WTC11 (cell line): ENCODE results near the gene AMBRA1.

ENCODE experiments used
- MXD4 ChIP-seq: fragments of 250-450 bp; sonication (Bioruptor Pico); IDR thresholded peaks from 2 replicates; pipeline ENCODE4 v1.8.0; 2021; ENCODE audit warnings: mild to moderate bottlenecking, moderate library complexity, borderline replicate concordance
- SP1 ChIP-seq: sonication (generic); formaldehyde crosslinking; conservative IDR thresholded peaks from 2 replicates; pipeline ENCODE4 v1.8.1; 2022; ENCODE audit warnings: missing genetic modification reagents
- ZSCAN18 ChIP-seq: fragments of 250-450 bp; sonication (Bioruptor Pico); IDR thresholded peaks from 2 replicates; pipeline ENCODE4 v2.1.2; 2022; ENCODE audit warnings: mild to moderate bottlenecking, moderate library complexity
- TF ChIP-seq, protein P1 (sequence below): fragments of 200-600 bp; IDR thresholded peaks from 2 replicates; pipeline ENCODE4 v1.8.0; 2022; ENCODE audit warnings: antibody characterized with exemption

DNA sequence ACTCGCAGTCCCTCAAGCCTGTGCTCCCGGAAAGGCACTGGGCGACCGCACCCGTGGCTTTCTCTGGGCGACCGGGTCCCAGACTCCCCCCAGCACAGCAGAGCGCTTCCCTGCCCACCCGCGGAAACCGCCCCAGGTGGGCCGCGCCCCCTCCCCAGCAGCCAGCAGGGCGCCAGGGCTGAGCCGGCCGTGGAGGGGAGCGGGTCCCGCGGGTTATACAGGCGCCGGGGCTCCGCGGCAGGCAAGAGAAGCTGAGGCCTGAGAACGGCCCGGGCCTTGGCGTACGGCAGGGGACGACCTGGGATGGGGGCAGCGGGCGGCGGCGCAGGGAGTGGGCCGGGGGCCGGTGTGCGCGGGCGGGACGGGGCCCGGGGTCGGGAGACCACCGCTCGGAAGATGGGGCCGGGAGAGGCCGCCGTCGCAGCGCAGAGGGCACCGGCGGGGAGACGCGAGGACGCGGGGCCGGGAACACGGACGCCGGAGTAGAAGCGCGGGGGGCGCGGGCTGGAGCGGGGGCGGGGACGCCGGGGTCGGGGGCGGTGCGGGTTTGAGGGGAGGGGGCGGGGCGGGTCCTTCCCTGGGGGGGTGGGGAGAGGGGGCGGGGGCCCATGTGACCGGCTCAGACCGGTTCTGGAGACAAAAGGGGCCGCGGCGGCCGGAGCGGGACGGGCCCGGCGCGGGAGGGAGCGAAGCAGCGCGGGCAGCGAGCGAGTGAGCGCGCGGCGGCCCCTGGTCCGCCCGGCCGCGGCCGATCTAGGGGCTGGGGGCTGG is 212.6 kb downstream of the AMBRA1 start, which contains the start of gene MDK:
- TF ChIP-seq, protein P1, sequence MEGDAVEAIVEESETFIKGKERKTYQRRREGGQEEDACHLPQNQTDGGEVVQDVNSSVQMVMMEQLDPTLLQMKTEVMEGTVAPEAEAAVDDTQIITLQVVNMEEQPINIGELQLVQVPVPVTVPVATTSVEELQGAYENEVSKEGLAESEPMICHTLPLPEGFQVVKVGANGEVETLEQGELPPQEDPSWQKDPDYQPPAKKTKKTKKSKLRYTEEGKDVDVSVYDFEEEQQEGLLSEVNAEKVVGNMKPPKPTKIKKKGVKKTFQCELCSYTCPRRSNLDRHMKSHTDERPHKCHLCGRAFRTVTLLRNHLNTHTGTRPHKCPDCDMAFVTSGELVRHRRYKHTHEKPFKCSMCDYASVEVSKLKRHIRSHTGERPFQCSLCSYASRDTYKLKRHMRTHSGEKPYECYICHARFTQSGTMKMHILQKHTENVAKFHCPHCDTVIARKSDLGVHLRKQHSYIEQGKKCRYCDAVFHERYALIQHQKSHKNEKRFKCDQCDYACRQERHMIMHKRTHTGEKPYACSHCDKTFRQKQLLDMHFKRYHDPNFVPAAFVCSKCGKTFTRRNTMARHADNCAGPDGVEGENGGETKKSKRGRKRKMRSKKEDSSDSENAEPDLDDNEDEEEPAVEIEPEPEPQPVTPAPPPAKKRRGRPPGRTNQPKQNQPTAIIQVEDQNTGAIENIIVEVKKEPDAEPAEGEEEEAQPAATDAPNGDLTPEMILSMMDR: no peak
- TF ChIP-seq MXD4 (CRISPR knock-in tag): no peak
- TF ChIP-seq SP1 (CRISPR knock-in tag): no peak; the same call in 1 of the 2 replicates
- no peak for TF ChIP-seq ZSCAN18
